Measurements from ENCODE around the gene CNTNAP5. TPM values are rescaled to one million over a fixed set of nuclear protein-coding genes. Genes with fewer than 3 reads are reported as not detected.

Gene CNTNAP5
- total RNA-seq, 4 donors from 2014 or later = not detected

DNA sequence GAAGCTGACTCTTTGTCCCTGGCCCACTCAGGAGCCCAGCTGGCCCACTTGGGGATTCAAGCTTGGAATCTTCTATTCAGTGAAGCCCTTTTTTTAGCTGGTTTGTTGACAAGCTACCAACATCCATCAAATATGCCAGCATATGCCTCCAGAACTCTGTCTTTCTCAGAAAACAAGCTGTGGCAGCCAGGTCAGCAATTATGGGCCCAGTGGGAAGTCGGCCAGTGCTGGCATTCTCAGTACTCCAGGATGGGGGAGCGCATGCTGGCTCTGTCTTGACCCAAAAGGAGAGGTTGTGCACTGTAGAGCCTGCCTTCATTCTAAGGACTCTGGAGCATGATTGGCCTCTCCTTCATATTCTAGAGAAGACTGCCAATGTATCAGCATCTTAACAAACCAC, 401.5 kb downstream of the CNTNAP5 start:
- no peaks in the 10 kb centered on the region for H3K9me3 ChIP-seq
- ATAC-seq (no peak), DNase-seq (no peak)
- no peaks in the 10 kb centered on the region for H3K27me3 ChIP-seq
- in situ Hi-C loops (cut with MboI; ENCODE audit: low sequenced_read_pairs in 4 of 4) (no loop called here), intact Hi-C loops (cut with DNase I; ENCODE audit: low total_unique reads) (no loop called here)
- no peak for TF ChIP-seq POLR2A (IDR thresholded peaks at IDR 0.05)
- TF ChIP-seq, protein P1, sequence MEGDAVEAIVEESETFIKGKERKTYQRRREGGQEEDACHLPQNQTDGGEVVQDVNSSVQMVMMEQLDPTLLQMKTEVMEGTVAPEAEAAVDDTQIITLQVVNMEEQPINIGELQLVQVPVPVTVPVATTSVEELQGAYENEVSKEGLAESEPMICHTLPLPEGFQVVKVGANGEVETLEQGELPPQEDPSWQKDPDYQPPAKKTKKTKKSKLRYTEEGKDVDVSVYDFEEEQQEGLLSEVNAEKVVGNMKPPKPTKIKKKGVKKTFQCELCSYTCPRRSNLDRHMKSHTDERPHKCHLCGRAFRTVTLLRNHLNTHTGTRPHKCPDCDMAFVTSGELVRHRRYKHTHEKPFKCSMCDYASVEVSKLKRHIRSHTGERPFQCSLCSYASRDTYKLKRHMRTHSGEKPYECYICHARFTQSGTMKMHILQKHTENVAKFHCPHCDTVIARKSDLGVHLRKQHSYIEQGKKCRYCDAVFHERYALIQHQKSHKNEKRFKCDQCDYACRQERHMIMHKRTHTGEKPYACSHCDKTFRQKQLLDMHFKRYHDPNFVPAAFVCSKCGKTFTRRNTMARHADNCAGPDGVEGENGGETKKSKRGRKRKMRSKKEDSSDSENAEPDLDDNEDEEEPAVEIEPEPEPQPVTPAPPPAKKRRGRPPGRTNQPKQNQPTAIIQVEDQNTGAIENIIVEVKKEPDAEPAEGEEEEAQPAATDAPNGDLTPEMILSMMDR (IDR thresholded peaks at IDR 0.05 in 4 of 5, conservative IDR thresholded peaks at IDR 0.05 in 1 of 5) = no peak
- no peaks in the 10 kb centered on the region for H3K4me1 ChIP-seq
- H3K27ac ChIP-seq = no peak overlapping the region
- no peak overlapping the region for H3K4me3 ChIP-seq
- no peaks in the 10 kb centered on the region for H3K36me3 ChIP-seq

DNA sequence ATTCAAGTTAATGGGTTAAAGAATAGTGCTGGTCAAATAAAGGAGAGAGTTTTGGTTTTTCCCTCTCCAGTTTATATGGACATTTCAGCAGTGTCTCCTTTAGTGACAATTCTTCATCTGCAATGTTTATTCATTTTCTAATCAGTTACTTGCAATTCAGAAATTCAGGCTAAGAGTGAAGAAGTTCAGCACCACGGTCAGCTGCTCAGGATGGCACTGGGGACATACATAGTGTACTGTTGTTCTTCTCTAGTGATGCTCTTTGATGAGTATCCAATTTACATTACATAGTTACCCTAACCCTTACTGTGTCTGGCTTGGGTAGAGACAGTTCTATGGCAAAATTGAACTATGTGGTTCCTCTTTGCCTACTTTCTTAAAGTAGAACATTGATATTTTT, 412.7 kb downstream of the CNTNAP5 start:
- intact Hi-C loops (cut with DNase I; ENCODE audit: low total_unique reads) (no loop called here), in situ Hi-C loops (cut with MboI; ENCODE audit: low sequenced_read_pairs in 4 of 4) (no loop called here)
- no peaks in the 10 kb centered on the region for H3K9me3 ChIP-seq
- no peak overlapping the region for H3K4me3 ChIP-seq
- H3K4me1 ChIP-seq = no peaks in the 10 kb centered on the region
- no peak overlapping the region for H3K27ac ChIP-seq
- TF ChIP-seq, protein P1 (IDR thresholded peaks at IDR 0.05 in 4 of 5, conservative IDR thresholded peaks at IDR 0.05 in 1 of 5) = no peak
- no peak for TF ChIP-seq POLR2A (IDR thresholded peaks at IDR 0.05)
- DNase-seq = no peak
- ATAC-seq = no peak
- H3K27me3 ChIP-seq = no peaks in the 10 kb centered on the region
- H3K36me3 ChIP-seq = no peaks in the 10 kb centered on the region

DNA sequence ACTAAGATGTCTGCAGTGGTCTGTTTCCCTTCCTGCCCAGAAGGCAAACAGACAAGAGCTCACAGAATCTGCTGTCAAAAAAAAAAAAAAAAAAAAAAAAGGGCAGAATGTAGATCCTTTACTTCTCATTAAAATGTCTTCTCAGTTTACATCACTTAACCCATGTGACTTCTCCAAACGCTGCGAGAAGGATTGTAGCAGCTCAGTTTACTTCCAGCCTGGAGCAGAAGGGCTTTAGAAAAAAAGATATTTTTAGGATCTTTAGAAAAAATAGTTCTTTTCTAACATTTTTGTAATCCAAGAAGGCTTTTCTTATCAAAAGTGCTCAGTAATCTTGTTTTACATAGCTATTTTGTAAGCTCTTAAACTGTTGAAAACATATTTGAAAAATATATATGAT, 425.4 kb downstream of the CNTNAP5 start:
- no peaks in the 10 kb centered on the region for H3K27me3 ChIP-seq
- no peaks in the 10 kb centered on the region for H3K4me1 ChIP-seq
- no peak overlapping the region for H3K27ac ChIP-seq
- in situ Hi-C loops (cut with MboI; ENCODE audit: low sequenced_read_pairs in 4 of 4) = no loop called here
- TF ChIP-seq, protein P1 (IDR thresholded peaks at IDR 0.05 in 4 of 5, conservative IDR thresholded peaks at IDR 0.05 in 1 of 5) = no peak
- no peak for TF ChIP-seq POLR2A (IDR thresholded peaks at IDR 0.05)
- no peak overlapping the region for H3K4me3 ChIP-seq
- intact Hi-C loops (cut with DNase I; ENCODE audit: low total_unique reads) = no loop called here
- DNase-seq = no peak
- no peaks in the 10 kb centered on the region for H3K36me3 ChIP-seq
- H3K9me3 ChIP-seq = no peaks in the 10 kb centered on the region
- ATAC-seq = no peak

DNA sequence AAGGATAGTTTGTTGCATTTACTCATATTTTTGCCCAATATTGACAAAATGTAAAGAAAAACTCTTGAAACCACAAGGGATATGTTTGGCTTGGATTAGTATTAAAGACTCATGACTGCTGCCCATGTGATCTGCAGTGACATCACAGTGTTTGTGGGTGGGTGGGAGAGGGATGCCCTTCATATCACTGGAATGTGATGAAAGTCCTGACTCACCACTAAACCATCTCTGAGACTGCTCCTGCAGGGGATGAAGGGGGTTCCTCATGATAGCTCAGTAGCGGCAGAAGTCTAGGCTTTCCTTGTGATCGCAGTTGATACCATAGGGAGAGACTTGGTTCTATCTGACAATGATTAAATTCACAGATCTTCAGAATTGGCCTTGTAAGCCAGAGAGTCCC, 451.2 kb downstream of the CNTNAP5 start:
- TF ChIP-seq, protein P1 (IDR thresholded peaks at IDR 0.05 in 4 of 5, conservative IDR thresholded peaks at IDR 0.05 in 1 of 5) = no peak
- TF ChIP-seq POLR2A (IDR thresholded peaks at IDR 0.05) = no peak
- ATAC-seq (no peak), DNase-seq (no peak)
- Histone ChIP-seq H3K36me3 (no peaks in the 10 kb centered on the region), H3K27ac (no peak overlapping the region), H3K27me3 (no peaks in the 10 kb centered on the region), H3K4me3 (no peak overlapping the region), H3K4me1 (no peaks in the 10 kb centered on the region), H3K9me3 (no peaks in the 10 kb centered on the region)
- intact Hi-C loops (cut with DNase I; ENCODE audit: low total_unique reads) = no loop called here
- in situ Hi-C loops (cut with MboI; ENCODE audit: low sequenced_read_pairs in 4 of 4) = no loop called here

DNA sequence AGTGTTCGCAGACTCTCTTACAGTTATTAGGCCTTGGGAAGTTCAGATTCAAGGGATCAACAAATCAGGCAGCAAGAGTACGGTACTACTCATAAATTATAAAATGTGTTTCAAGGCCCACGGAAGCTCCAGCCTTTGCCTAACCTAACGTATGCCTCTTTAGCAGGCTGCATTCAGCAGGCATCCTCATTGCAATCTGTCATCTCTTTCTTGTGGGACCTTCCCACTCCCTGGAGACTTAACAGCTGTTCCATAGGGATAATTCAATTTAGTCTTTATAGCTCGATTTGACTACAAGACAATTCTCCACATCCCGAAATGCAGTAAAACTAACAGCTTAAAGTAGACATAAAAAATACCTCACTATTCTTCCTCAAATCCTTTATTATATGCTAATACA, 453.7 kb downstream of the CNTNAP5 start:
- no peaks in the 10 kb centered on the region for H3K4me1 ChIP-seq
- ATAC-seq (no peak), DNase-seq (no peak)
- H3K27ac ChIP-seq = no peak overlapping the region
- no peaks in the 10 kb centered on the region for H3K9me3 ChIP-seq
- no peaks in the 10 kb centered on the region for H3K36me3 ChIP-seq
- no peak for TF ChIP-seq POLR2A (IDR thresholded peaks at IDR 0.05)
- TF ChIP-seq, protein P1 (IDR thresholded peaks at IDR 0.05 in 4 of 5, conservative IDR thresholded peaks at IDR 0.05 in 1 of 5) = no peak
- H3K4me3 ChIP-seq = no peak overlapping the region
- intact Hi-C loops (cut with DNase I; ENCODE audit: low total_unique reads) = no loop called here
- in situ Hi-C loops (cut with MboI; ENCODE audit: low sequenced_read_pairs in 4 of 4) = no loop called here
- H3K27me3 ChIP-seq = no peaks in the 10 kb centered on the region

Measured in gastrocnemius medialis (tissue), 4 donors.